NCI-H345 treated with DMSO at 0.1 percent for 48 hours (cell line): ENCODE results near the gene CDC37.
"Not testable (repeated sequence)": the region's sequence is repeated elsewhere in the genome, so short reads cannot be mapped to it uniquely, and the experiment has no call there.

ENCODE experiments used
- DNase-seq: peaks from one replicate; lab custom pipeline; 2025; ENCODE audit not compliant: unreplicated experiment; lab: John Stamatoyannopoulos, UW

CDC37 gene

DNA sequence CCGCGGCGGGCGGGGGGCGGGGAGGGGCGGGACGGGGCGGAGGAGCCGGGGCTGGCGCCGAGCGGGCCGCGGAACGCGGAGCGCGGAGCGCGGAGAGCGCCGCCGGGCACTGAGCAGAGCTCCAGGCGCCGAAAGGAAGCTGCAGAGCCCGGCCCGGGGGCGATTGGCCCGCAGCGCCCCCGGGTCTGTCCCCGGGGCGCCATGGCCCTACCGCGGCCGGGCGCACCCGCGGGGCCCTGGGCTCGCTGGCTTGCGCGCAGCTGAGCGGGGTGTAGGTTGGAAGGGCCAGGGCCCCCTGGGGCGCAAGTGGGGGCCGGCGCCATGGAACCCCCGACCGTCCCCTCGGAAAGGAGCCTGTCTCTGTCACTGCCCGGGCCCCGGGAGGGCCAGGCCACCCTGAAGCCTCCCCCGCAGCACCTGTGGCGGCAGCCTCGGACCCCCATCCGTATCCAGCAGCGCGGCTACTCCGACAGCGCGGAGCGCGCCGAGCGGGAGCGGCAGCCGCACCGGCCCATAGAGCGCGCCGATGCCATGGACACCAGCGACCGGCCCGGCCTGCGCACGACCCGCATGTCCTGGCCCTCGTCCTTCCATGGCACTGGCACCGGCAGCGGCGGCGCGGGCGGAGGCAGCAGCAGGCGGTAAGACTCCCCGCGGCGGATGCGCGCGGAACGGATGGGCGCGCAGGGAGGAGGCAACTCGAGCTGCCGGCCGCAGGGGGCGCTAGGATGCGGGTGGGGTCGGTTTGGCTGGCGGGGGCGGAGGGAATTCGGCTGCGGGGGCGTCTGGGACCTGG is 17.3 kb upstream of the CDC37 start, which contains the start of gene PDE4A:
TSS of gene PDE4A (plus strand) at position 95 of the 796 bp plus-strand sequence. CDS start at position 322, 227 bp downstream.
- no peak for DNase-seq

DNA sequence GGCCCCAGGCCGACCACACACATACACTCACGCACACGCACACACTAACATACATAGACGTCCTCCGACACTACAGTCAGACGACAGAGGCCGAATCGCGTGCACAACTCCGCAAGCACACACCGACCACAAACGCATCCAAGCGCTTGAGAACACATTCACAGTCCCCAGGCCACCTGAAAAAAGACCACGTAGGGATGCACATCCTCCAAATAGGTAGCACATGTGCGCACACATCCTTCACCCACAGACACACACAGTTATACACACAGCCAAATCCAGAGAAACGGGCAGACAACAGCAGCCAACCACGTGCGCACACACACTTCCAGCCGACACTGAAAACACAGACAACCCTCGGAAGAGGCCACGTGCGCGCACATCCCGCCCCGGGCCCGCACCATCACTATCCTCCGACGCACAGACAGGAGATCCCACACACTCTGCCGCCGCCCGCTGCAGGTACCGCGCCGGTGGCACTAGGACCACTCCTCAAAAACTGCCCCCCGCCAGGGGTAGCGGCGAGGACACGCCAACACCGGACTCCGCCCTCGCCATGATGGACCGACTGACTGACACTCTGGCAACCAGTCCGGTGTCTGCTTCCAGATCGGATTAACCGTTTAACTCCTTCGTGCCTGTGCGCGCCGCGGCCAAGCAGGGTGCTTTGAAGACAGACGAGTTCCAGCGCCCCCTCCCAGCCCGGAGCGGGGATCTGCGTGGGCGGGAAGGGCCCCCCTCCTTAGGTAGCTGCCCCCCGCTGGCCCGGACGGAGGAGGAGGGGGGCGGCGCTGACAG is 16.5 kb upstream of the CDC37 start:
- DNase-seq = no peak

DNA sequence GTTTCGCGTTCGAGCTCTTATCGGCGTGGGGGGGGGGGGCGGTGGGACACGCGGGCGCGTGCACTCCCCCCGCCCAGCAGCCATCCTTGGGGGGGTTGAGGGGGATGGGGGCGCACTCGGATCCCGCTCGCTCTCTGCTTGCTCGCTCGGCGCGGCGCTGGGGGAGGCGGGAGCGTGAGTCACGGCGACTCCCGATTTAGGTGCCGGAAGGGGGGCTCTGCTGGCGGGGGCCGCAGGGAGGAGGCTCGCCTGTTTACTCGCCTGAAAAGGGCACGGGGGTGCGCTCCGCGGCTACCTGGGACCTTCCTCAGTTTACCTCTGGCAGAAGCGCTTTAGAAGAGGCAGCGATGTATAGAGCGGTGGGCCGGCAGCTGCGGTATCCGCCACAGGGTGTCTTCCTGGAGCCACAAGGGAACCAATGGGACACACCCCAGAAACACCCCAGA is 15.9 kb upstream of the CDC37 start:
- no peak for DNase-seq

DNA sequence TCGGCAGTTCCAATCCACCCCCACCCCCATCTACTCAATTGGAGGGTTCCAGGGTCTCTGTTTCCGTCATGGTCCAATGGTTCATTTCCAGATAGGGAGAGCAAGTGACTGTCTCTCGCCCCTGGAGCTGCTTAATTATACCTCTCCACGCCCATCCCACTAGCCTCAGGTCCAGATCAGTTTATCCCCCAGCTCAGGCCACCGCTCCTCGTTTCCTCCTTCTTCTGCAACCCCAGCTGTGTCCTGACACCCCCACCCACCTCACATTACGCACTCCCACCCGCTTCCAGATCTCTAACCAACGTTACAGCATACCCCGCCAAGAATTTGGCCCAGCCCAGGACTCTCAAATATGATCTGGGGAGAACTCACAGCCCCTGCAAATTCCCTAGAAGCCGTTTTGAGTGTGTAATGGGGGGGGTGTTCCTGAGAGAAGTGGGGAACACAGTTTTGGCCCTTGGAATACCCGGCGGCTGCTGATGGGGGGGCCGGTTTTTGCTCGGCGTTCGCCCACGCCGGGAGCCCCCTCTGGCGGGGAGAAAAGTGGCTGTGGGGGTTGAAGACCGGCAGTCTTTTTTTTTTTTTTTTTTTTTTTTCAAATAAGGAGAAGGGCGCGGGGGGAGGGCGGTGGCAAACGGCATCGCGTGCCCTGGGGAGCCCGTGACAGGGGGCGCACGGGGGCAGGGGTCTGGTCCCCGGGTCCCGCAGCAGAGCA is 15.3 kb upstream of the CDC37 start:
- no peak for DNase-seq

DNA sequence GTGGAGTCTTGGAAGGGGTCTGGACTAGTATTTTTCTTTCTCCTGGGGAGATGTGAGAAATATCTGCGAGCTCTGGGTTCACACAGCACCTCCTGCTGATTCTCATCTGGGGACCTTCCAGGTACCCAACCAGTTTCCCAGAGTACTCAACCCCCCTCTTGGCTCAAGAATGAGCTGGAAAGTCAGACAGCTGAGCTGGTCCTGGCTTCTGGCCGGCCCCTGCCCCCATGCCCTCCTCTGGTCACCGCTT is 14.8 kb upstream of the CDC37 start:
- DNase-seq = no peak

DNA sequence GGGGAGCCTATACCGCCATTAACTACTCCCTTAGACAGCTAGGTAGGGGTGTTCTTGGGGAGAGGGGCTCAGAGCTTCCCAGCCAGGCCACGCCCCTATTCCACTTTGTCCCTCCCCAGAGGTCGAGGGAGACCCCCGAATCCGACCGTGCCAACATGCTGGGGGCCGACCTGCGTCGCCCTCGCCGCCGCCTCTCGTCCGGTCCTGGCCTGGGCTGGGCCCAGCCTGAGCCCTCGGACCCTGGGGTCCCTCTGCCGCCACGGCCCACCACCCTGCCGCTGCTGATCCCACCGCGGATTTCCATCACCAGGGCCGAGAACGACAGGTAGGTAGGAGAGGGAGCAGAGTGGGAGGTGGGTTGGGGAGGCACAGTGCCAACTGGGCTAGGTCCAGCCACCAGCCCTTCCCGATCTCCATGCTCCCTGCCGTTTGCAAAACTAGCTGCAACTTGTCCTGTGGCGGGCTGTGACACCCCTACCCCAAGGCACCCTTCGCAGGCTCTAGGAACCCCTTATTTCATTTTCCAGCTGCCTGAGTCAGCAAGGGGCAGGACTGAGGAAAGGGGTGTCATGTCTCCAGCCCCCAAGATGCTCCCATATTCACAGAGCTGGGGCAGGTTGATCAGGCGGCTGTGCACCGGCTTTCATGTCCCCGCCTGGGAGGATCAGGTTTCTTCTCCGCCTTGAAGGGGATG is 14.3 kb upstream of the CDC37 start:
- DNase-seq = peak; percentile 3

DNA sequence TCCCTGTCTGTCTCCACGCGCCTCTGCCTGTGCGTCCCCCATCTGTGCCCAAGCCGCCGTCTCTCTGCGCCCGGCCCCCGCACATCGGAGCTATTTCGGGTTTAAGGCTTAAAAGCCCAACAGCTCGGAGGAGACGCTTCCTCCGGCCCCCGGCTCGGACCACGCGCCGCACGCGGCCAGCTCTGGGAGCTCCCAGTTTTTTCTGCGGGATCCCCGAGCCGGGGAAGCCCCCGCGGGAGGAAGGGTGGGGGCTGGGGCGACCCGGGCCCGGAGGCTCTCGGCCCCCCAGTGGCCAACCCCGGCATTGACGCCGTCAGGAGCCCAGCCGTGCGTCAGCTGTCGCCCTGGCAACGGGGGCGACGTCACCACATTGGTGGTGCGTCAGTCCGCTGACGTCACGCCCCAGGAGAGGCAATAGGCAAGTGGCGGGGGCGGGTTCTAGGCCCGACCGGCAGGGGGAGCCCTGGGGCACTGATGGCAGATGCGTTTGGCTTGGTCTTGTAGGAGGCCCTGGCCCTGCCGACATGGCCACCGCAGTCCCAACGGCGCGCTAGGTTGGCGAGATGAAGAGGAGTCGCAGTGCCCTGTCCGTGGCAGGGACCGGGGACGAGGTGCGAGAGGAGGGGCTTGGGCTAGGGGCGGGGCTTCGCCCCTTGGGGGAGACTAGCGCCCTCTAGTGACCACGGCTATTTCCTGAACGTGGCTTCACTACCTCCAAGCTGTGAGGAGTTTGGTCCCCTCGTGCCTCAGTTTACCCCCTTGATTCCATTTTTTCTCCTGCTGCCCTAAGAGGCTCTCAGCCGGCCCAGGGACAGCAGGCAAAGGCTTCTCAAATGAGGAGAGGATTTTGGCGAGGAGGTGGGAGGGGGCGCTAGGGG is 13.3 kb upstream of the CDC37 start:
- peak; percentile 64 for DNase-seq

DNA sequence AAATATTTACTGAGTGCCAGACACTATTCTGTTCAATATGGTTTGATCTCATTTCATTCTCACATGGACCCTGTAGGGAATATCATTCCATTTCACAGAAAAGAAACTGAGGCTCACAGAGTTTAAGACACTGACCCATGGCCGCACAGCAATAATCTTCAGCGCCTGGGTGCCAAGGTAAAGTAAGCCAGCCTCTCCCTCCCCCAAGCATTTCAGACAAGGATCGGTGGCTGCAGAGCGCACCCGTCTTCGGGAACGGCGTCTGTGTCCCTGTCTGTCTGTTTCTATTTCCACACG is 12.7 kb upstream of the CDC37 start:
- DNase-seq = no peak

DNA sequence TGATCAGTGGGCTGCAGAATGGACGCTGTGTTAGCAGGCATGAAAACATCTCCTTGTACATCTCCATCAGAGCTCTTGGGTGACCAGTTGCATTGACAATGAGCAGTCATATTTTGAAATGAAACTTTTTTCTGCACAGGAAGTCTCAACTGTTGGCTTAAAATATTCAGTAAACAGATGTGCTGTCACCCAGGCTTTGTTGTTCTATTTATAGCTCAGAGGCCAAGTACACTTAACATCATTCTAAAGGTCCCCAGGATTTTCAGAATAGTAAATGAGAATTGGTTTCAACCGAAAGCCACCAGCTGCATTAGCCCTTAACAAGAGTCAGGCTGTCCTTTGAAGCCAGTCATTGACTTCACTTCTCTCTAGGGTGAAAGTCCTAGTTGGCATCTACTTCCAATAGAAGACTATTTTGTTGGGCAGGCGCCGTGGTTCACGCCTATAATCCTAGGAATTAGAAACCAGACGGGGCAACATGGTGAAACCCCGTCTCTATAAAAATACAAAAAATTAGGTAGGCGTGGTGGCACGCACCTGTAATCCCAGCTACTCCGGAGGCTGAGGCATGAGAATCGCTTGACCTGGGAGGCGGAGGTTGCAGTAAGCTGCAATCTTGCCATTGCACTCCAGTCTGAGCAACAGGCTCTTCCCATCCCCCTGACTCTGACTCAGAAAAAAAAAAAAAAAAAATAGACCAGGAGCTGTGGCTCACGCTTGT is 9.1 kb upstream of the CDC37 start:
- no peak for DNase-seq

DNA sequence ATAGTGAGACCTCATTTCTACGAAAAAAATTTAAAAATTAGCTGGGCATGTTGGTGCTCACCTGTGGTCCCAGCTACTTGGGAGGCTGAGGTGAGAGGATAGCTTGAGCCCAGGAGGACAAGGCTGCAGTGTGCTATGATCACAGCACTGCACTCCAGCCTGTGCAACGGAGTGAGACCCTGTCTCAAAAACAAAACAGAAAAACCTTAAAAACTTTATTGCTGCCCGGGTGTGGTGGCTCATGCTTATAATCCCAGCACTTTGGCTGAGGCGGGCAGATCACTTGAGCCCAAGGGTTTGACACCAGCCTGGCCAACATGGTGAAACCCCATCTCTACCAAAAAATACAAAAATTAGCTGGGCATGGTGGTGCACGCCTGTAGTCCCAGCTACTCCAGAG is 7.9 kb upstream of the CDC37 start:
- DNase-seq = not testable (repeated sequence)

DNA sequence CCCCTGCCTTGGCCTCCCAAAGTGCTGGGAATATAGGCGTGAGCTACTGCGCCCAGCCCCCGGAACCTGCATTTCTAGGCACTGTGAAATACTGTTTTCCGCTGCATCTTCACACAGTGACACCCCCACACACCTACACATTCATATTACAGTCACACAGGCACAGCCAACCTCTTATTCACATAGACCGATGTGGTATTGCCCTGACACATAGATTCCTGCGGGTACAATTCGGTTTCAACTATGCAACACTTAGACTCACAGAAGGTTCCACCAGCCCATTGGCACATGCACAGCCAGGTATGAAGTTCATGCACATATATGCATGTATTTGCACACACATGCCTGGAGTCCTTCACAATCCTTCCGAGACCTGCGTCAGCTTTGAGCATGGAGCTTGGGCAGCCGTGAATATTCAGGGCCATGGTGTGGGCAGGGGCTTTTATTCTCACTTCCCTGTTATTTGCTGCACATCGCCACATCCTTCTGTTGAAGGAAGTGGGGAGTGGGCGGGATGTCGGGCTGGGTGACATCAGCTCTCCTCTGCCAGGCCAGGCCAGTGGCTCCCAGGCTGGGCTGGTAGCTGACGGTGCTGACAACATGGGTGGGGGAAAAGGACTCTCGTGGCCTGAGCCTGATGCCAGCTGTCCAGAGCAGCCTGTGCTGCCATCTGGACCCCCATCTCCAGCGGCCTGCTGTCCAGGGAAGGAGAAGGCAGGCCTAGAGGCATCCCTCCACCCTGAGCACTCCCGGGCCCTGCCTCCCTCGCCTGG is 5.4 kb upstream of the CDC37 start:
- no peak for DNase-seq

DNA sequence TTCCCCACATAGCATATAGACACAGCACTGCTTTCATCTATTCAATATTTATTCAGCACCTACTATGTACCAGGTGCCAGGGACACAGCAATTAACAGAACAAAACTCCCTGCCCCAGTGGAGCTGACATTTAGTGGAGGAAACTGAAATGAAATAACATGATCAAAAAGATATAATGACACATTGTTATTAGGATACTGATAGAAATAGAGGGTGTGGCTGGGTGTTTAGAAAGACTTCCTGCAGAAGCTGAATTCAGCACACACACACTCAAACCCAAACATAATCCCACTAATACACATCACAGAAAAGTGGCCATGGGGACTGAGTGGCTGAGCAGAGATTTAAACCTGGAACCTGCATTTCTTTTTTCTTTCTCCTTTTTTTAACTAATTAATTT is 3.8 kb upstream of the CDC37 start:
- DNase-seq = no peak

DNA sequence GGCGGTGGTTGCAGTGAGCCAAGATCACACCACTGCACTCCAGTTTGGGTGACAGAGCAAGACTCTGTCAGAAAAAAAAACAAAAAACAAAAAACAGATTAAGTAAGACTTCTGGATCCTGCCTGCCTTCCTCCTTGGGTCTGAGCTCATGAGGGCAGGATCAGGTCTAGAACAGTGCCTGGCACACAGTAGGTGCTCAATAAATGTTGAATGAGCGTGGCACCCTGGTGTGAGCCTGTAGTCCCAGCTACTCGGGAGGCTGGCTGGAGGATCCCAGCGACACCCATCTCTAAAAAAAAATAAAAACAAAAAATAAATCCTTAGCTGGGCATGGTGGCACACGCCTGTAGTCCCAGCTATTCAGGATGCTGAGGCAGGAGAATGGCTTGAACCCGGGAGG is 2.8 kb upstream of the CDC37 start:
- no peak for DNase-seq

DNA sequence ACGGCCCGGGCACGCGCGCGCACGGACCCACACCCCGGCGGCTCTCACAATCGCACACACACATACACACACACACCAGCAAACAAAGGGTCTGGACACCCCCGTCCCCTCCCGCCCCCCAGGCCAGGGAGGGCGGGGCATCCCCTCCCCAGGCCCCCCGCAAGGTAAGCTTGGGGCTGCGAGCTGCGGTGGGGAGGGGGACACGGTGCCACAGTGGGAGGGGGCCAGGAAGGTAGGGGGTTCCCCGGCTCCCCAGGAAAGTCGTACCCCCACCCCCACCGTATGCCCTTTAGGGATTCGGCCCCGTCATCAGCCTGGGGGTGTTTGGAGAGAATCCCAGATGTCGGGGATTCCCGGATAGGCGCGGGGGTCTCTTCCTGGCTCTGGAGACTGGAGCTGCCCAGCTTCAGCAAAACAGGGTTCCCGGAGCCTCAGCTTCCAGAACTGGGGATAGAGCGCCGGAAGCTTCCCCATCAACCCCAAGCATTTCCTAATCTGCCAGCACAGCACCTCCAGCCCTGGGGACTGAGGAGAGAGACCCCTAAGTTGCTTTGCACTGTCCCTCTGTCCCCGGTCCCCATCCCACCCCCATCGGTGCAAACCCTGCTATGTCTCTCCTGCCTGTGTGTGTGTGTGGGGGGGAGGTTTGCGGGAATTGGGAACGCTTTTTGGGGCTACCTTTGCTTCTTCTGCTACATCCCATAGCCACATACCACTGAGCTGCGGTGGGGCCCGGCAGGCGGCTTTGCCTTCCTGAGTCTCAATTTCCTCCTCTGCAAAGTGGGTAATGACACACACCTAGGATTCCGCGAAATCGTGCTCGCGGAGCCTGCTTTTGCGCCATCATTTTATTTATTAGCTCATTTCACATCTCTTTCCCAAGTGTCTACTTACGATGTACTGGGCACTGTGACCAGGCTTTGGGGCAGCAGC is 1.8 kb upstream of the CDC37 start:
- no peak for DNase-seq

DNA sequence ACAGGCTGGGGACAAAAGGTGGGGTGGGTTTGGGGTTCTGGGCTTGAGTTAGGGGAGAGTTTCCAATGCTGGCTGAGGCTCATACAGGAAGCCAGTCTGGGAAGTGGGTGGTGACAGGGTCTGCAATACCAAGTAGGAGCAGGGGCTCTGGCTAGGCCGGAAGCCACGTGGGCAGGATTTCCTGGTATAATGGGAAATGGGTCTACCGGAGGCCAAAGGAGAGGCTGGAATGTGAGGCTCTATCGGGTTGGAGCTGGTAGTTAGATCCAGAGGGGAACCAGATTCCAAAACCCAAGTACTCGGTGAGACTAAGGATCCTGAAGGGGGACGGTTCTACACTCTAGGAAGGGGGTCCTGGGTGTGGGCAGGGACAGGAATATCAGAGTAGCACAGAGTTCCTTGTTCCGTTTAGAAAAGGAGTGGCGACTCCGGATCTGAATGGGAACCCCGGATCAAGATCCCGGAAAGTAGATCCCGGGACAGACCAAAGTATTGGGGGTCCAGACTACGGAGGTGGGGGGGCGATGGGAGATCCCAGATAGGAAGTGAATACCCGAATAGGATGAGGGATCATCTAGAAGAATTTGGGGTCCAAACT is 802 bp downstream of the CDC37 start:
- no peak for DNase-seq

DNA sequence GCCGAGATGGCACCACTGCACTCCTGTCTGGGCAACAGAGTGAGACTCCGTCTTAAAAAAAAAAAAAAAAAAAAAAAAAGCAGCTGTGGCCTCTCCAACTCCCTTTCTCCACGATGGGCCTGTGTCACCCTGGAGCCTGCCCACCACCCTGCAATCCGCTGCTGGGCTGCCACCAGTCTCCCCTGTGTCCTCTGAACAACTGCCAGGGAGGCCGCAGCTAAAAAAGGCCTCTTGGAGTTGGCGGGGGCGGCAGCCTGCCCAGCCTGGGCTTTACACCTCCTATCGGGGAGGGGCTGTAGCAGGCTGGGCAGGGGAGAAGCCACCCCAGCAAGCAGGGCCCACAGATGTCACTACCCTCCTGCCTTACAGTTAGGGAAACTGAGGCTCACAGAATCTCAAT is 3.5 kb downstream of the CDC37 start:
- DNase-seq = no peak

DNA sequence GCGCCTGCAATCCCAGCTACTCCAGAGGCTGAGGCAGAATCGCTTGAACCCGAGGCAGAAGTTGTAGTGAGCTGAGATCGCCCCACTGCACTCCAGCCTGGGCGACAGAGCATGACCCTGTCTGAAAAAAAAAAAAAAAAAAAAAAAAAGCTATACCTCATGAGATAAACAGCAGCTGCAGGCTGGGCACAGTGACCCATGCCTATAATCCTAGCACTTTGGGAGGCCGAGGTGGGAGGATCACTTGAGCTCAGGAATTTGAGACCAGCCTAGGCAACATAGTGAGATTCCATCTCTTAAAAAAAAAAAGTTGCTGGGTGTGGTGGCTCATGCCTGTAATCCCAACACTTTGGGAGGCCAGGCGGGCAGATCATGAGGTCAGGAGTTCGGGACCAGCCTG is 4.0 kb downstream of the CDC37 start:
- not testable (repeated sequence) for DNase-seq

DNA sequence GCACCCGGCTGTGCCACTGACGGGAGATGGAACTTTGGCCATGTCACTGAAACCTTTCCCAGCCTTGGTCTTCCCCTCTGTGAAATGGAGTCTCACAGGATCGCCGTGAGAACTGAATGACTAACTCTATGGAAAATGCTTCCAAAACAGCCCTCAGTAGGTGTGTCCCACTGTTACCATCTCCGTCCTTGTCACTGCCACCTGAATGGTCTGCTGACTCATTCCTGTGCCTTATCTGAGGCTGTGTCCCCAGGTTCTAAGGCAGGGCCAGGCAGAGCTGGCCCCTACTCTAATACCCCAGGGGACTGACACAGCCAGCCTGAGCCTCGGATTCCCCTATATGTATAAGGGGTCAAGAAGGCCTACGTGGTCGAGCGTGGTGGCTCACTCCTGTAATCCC is 4.5 kb downstream of the CDC37 start:
- DNase-seq = no peak
